SU-DHL-6 (cell line): Measurements from ENCODE around the gene ITPR3.

Source experiments
- CTCF ChIP-seq: fragments of 200-600 bp; sonication (generic); IDR thresholded peaks from one replicate; pipeline ENCODE4 v1.5.1; 2017; ENCODE audit warnings: antibody characterized with exemption, mild to moderate bottlenecking, low read length, moderate library complexity; ENCODE audit not compliant: insufficient read depth, poor library complexity, severe bottlenecking
- EZH2phosphoT487 ChIP-seq: fragments of 200-600 bp; sonication (generic), shearing (Covaris generic); conservative IDR thresholded peaks from 2 replicates; pipeline ENCODE4 v1.6.1; 2018; ENCODE audit warnings: mild to moderate bottlenecking, antibody characterized with exemption, low read length, moderate library complexity, mixed read lengths

GRCh38 chr6:33717934-33718455 is 96.9 kb downstream of the ITPR3 start:
- no peak for TF ChIP-seq CTCF
- TF ChIP-seq EZH2phosphoT487: no peak
